DMS79 (cell line): Measurements from ENCODE around the gene TPRG1.
A peak's percentile ranks its signal among the peaks of the same experiment; 100 is the strongest.

Experiments used
- DNase-seq: peaks from one replicate; lab custom pipeline; 2025; lab: John Stamatoyannopoulos, UW

The TPRG1 gene

GRCh38 chr3:189171707-189172106 lies at the start of gene TPRG1:
Gene TPRG1 (plus strand): TSS chr3:189171971. CDS start chr3:189207385, 35,414 bp downstream.
- DNase-seq, result no peak

- no peak for DNase-seq
Measured at GRCh38 chr3:189122110-189122509, 49.7 kb upstream of the TPRG1 start.

GRCh38 chr3:189122526-189123205 lies 49.1 kb upstream of the TPRG1 start:
- no peak for DNase-seq

GRCh38 chr3:189123595-189124387 lies 48.0 kb upstream of the TPRG1 start:
- peak; percentile 93 for DNase-seq

- no peak for DNase-seq
Measured at GRCh38 chr3:189132231-189132671, 39.5 kb upstream of the TPRG1 start.

- no peak for DNase-seq
Measured at GRCh38 chr3:189132839-189133238, 38.9 kb upstream of the TPRG1 start.

GRCh38 chr3:189133768-189134167 lies 38.0 kb upstream of the TPRG1 start:
- no peak for DNase-seq

GRCh38 chr3:189137416-189137815 lies 34.4 kb upstream of the TPRG1 start:
- DNase-seq, result no peak

- DNase-seq, result no peak
Measured at GRCh38 chr3:189138901-189139610, 32.7 kb upstream of the TPRG1 start.

- no peak for DNase-seq
Measured at GRCh38 chr3:189139611-189139940, 32.2 kb upstream of the TPRG1 start.

- DNase-seq, result no peak
Measured at GRCh38 chr3:189142527-189142926, 29.2 kb upstream of the TPRG1 start.

GRCh38 chr3:189143321-189143720 lies 28.4 kb upstream of the TPRG1 start:
- DNase-seq, result no peak

GRCh38 chr3:189143771-189144170 lies 28.0 kb upstream of the TPRG1 start:
- DNase-seq, result no peak

- DNase-seq, result peak; percentile 78
Measured at GRCh38 chr3:189144645-189145044, 27.1 kb upstream of the TPRG1 start.

GRCh38 chr3:189146848-189147247 lies 24.9 kb upstream of the TPRG1 start:
- DNase-seq, result no peak

GRCh38 chr3:189148081-189148507 lies 23.7 kb upstream of the TPRG1 start:
- DNase-seq, result peak; percentile 28

GRCh38 chr3:189149203-189149602 lies 22.6 kb upstream of the TPRG1 start:
- no peak for DNase-seq

GRCh38 chr3:189157232-189158007 lies 14.4 kb upstream of the TPRG1 start:
- DNase-seq, result no peak

GRCh38 chr3:189158034-189158433 lies 13.7 kb upstream of the TPRG1 start:
- DNase-seq, result no peak

GRCh38 chr3:189160519-189161309 lies 11.1 kb upstream of the TPRG1 start:
- DNase-seq, result no peak

GRCh38 chr3:189165092-189165612 lies 6.6 kb upstream of the TPRG1 start:
- DNase-seq, result no peak
